Keratinocyte (primary cell): ENCODE data around the gene IL37. TPM values are rescaled to one million over a fixed set of nuclear protein-coding genes. Genes with fewer than 3 reads are reported as not detected.

Experiments
- DNase-seq: peaks from one replicate; pipeline ENCODE4 v3.0.0-alpha.2; 2011; ENCODE audit warnings: low read depth, missing footprints, low spot score
- FAIRE-seq: peaks from 2 replicates; lab custom pipeline; 2011; peaks lifted over from hg19 to GRCh38; lab: Jason Lieb, UNC
- H2AFZ ChIP-seq: 2 replicates; pipeline ENCODE4 v1.6.0; 2012; ENCODE audit warnings: low read length, control low read depth, inconsistent platforms; ENCODE audit not compliant: control insufficient read depth
- H3K27ac ChIP-seq: 2 replicates; pipeline ENCODE4 v1.5.1; 2011; ENCODE audit warnings: low read length; ENCODE audit not compliant: control insufficient read depth, insufficient read depth
- H3K27me3 ChIP-seq: 3 replicates; pipeline ENCODE4 v1.6.0; 2011; ENCODE audit warnings: low read length; ENCODE audit not compliant: control insufficient read depth, insufficient read depth; ENCODE audit errors: extremely low read depth
- H3K36me3 ChIP-seq, 2 experiments: 2 replicates in 1 of 2; 3 replicates in 1 of 2; pipeline ENCODE4 v1.5.1; 2011; ENCODE audit warnings: low read length in 2 of 2, mild to moderate bottlenecking in 1 of 2; ENCODE audit not compliant: control insufficient read depth in 2 of 2, insufficient read depth in 2 of 2; ENCODE audit errors: extremely low read depth in 1 of 2
- H3K4me1 ChIP-seq: 3 replicates; pipeline ENCODE4 v1.5.1; 2011; ENCODE audit warnings: low read length; ENCODE audit not compliant: control insufficient read depth, insufficient read depth; ENCODE audit errors: extremely low read depth
- H3K4me2 ChIP-seq: 3 replicates; pipeline ENCODE4 v1.6.0; 2011; ENCODE audit warnings: low read depth, low read length; ENCODE audit not compliant: control insufficient read depth, insufficient read depth; ENCODE audit errors: extremely low read depth
- H3K4me3 ChIP-seq, 3 experiments: fragments of 200-600 bp in 1 of 3; sonication (generic) in 1 of 3; 2 replicates in 2 of 3; 3 replicates in 1 of 3; pipeline ENCODE4 v1.5.1; 2011 to 2016; ENCODE audit warnings: low read length in 3 of 3, mild to moderate bottlenecking in 3 of 3, control low read depth in 2 of 3, inconsistent platforms in 1 of 3, low read depth in 1 of 3, mixed read lengths in 1 of 3, mixed run types in 1 of 3, moderate library complexity in 1 of 3; ENCODE audit not compliant: control insufficient read depth in 2 of 3, insufficient read depth in 2 of 3; ENCODE audit errors: extremely low read depth in 1 of 3
- H3K79me2 ChIP-seq: 2 replicates; pipeline ENCODE4 v1.6.0; 2012; ENCODE audit warnings: low read length; ENCODE audit not compliant: control insufficient read depth, insufficient read depth
- H3K9ac ChIP-seq: 3 replicates; pipeline ENCODE4 v1.6.0; 2011; ENCODE audit warnings: low read length; ENCODE audit not compliant: control insufficient read depth, insufficient read depth; ENCODE audit errors: extremely low read depth
- H3K9me1 ChIP-seq: 3 replicates; pipeline ENCODE4 v1.6.0; 2011; ENCODE audit warnings: low read length; ENCODE audit not compliant: control insufficient read depth, insufficient read depth; ENCODE audit errors: extremely low read depth
- H3K9me3 ChIP-seq: 2 replicates; pipeline ENCODE4 v1.5.1; 2012; ENCODE audit warnings: low read depth, low read length; ENCODE audit not compliant: control insufficient read depth
- H4K20me1 ChIP-seq: 3 replicates; pipeline ENCODE4 v1.6.0; 2011; ENCODE audit warnings: low read length; ENCODE audit not compliant: control insufficient read depth, insufficient read depth; ENCODE audit errors: extremely low read depth
- CTCF ChIP-seq, 3 experiments: IDR thresholded peaks in 1 of 3; conservative IDR thresholded peaks in 1 of 3; optimal IDR thresholded peaks in 1 of 3; 2 replicates in 2 of 3; 3 replicates in 1 of 3; pipeline versions ENCODE3 to v1.5.1; 2011; ENCODE audit warnings: low read length in 3 of 3, mild to moderate bottlenecking in 3 of 3, moderate library complexity in 2 of 3, control low read depth in 1 of 3, inconsistent platforms in 1 of 3; ENCODE audit not compliant: insufficient read depth in 2 of 3; ENCODE audit errors: extremely low read depth in 1 of 3
- EZH2 ChIP-seq: IDR thresholded peaks from one replicate; pipeline ENCODE4 v1.6.1; 2012; ENCODE audit warnings: inconsistent platforms, mild to moderate bottlenecking, low read length, moderate library complexity
- dilution Hi-C: fragments of 300-500 bp; cut with MboI; formaldehyde crosslinking; loops from one replicate; pipeline ENCODE4 v1.7.0; 2020; ENCODE audit warnings: low sequenced_read_pairs; ENCODE audit not compliant: extremely low pct_ligation_motif_present
- polyA plus RNA-seq, 5 experiments: library from polyadenylated mRNA; depleted of rRNA in 3 of 5; stranded (reverse) in 3 of 5; stranded (forward) in 1 of 5; unstranded in 1 of 5; fragments of >200 nt; gene quantifications; 1 replicate in 1 of 5; 2 replicates in 3 of 5; 3 replicates in 1 of 5; pipeline versions ENCODE4 v1.2.1 to v1.2.3, GENCODE V29; 2011 to 2012; ENCODE audit warnings: missing spikeins in 2 of 5, low read depth in 1 of 5, low replicate concordance in 1 of 5

Gene IL37
- polyA plus RNA-seq, 1 donor (not counting 4 experiments of a cell fraction or from before 2014, with no cell fraction given) = 0.63 TPM

- no peaks in the 10 kb centered on the region for H4K20me1 ChIP-seq
- H3K27me3 ChIP-seq = no peaks in the 10 kb centered on the region
- no peaks in the 10 kb centered on the region for H3K79me2 ChIP-seq
- H2AFZ ChIP-seq = no peak overlapping the region
- peak overlapping the region; percentile 82 for H3K4me2 ChIP-seq
- dilution Hi-C loops = no loop called here
- peak overlapping the region; percentile 54 for H3K9ac ChIP-seq
- TF ChIP-seq CTCF (optimal IDR thresholded peaks at IDR 0.05 in 1 of 3, IDR thresholded peaks at IDR 0.05 in 1 of 3, conservative IDR thresholded peaks at IDR 0.05 in 1 of 3; ENCODE audit: extremely low read depth in 1 of 3, insufficient read depth in 2 of 3, low read length in 3 of 3) = no peak
- no peak for TF ChIP-seq EZH2
- peaks cover 40% of the 10 kb centered on the region for H3K4me1 ChIP-seq
- peak overlapping the region in 2 of 3 experiments; percentile 15 to 28 for H3K4me3 ChIP-seq
- no peaks in the 10 kb centered on the region for H3K9me1 ChIP-seq
- FAIRE-seq (peak; percentile 94), DNase-seq (peak; percentile 99)
- peaks cover 2% of the 10 kb centered on the region for H3K9me3 ChIP-seq
- peak overlapping the region; percentile 90 for H3K27ac ChIP-seq
- H3K36me3 ChIP-seq = no peaks in the 10 kb centered on the region
Measured at GRCh38 chr2:112869258-112869842, 41.6 kb upstream of the IL37 start.

GRCh38 chr2:112870841-112871835 lies 39.8 kb upstream of the IL37 start:
- peak overlapping the region; percentile 21 for H2AFZ ChIP-seq
- H4K20me1 ChIP-seq = no peaks in the 10 kb centered on the region
- no peak for FAIRE-seq
- H3K4me3 ChIP-seq = no peak overlapping the region
- no peaks in the 10 kb centered on the region for H3K27me3 ChIP-seq
- H3K36me3 ChIP-seq = no peaks in the 10 kb centered on the region
- no peaks in the 10 kb centered on the region for H3K9me3 ChIP-seq
- dilution Hi-C loops = no loop called here
- H3K27ac ChIP-seq = peak overlapping the region; percentile 90
- no peak for DNase-seq
- no peaks in the 10 kb centered on the region for H3K9me1 ChIP-seq
- TF ChIP-seq CTCF (optimal IDR thresholded peaks at IDR 0.05 in 1 of 3, IDR thresholded peaks at IDR 0.05 in 1 of 3, conservative IDR thresholded peaks at IDR 0.05 in 1 of 3; ENCODE audit: extremely low read depth in 1 of 3, insufficient read depth in 2 of 3, low read length in 3 of 3) (no peak), EZH2 (no peak)
- H3K4me2 ChIP-seq = no peak overlapping the region
- no peaks in the 10 kb centered on the region for H3K79me2 ChIP-seq
- no peak overlapping the region for H3K9ac ChIP-seq
- peaks cover 48% of the 10 kb centered on the region for H3K4me1 ChIP-seq
